Transverse colon (tissue), 4 donors: Measurements from ENCODE around the gene HTRA3.

Experiments used
- CTCF ChIP-seq, 5 experiments: fragments of 200-600 bp in 3 of 5; fragments of 450-650 bp in 2 of 5; sonication (generic) in 3 of 5; IDR thresholded peaks; 1 replicate in 2 of 5; 2 replicates in 3 of 5; pipeline ENCODE4 v1.5.1; 2016 to 2017; ENCODE audit warnings: antibody characterized with exemption in 5 of 5, inconsistent platforms in 3 of 5, mild to moderate bottlenecking in 2 of 5, moderate library complexity in 1 of 5
- EP300 ChIP-seq: sonication (generic); formaldehyde crosslinking; IDR thresholded peaks from one replicate; pipeline ENCODE4 v1.6.1; 2017; ENCODE audit warnings: antibody characterized with exemption, low read depth
- POLR2A ChIP-seq: fragments of 450-650 bp; IDR thresholded peaks from one replicate; pipeline ENCODE4 v1.6.1; 2016; ENCODE audit warnings: antibody characterized with exemption, mild to moderate bottlenecking, moderate library complexity
- POLR2AphosphoS5 ChIP-seq, 3 donors: sonication (generic); formaldehyde crosslinking; IDR thresholded peaks; one replicate each; pipeline ENCODE4 v1.6.1; 2016; ENCODE audit warnings: antibody characterized with exemption in 3 of 3

DNA sequence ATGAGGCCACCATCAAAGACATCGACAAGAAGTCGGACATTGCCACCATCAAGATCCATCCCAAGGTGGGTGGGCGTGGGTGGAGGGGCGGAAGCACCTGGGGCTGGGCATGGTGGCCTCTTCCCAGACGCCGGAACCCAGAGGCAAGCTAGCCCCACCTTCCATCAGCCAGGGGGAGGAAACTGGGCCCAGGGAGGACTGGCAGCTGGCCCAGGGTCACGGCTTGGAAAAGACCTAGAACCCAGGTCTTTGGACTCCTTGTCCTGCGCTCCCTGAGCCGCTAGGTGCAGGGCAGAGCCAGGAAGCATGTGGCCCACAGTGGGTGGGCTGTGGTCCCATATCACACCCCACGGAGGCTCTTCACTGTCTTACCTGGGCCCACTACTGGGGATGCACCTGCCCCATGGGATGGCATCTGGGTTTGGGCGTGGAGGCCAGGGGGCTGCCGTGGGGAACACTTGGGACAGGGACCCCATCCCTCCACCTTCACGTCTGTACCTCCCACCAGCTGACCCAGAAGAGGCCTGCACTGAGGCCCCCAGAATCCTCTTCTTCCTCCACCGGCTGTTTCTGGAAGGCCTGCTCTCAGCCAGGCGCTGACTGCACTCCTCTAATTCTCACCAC lies 17.3 kb downstream of the HTRA3 start:
- TF ChIP-seq CTCF (IDR thresholded peaks at IDR 0.05): no peak
- no peak for TF ChIP-seq POLR2A
- TF ChIP-seq POLR2AphosphoS5 (IDR thresholded peaks at IDR 0.05): no peak
- TF ChIP-seq EP300: no peak
